Measurements from ENCODE around the gene CTNNBL1. TPM values are rescaled to one million over a fixed set of nuclear protein-coding genes. Genes with fewer than 3 reads are reported as not detected.

Gene CTNNBL1
- total and polyA plus RNA-seq, 8 donors, result 10.5 to 148 (median 42.0) TPM

DNA sequence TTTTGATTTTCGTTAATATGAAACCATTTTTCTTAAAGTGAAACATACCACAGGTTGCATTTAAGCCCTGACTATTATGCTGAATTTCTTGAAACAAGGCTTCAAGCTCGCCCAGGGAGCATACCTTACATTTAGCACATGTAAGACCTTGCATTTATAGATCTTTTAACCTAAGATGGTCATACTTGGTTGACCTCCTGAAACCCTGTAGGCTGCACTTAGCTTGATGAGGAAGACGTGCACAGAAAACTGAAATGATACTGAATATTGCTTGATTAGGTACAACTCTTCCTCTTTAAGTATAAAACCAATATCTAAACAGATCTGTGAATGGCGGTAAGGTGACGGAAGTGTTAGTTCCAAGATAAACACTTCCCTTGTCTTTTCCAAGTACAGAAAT, 82.2 kb downstream of the CTNNBL1 start:
- H3K27me3 ChIP-seq, result no peaks in the 10 kb centered on the region
- no peak overlapping the region for H3K4me3 ChIP-seq
- H3K9me3 ChIP-seq, result no peaks in the 10 kb centered on the region
- TF ChIP-seq EP300 (IDR thresholded peaks at IDR 0.05) (no peak), POLR2A (IDR thresholded peaks at IDR 0.05) (no peak), POLR2AphosphoS5 (IDR thresholded peaks at IDR 0.05) (no peak)
- TF ChIP-seq, protein P1, sequence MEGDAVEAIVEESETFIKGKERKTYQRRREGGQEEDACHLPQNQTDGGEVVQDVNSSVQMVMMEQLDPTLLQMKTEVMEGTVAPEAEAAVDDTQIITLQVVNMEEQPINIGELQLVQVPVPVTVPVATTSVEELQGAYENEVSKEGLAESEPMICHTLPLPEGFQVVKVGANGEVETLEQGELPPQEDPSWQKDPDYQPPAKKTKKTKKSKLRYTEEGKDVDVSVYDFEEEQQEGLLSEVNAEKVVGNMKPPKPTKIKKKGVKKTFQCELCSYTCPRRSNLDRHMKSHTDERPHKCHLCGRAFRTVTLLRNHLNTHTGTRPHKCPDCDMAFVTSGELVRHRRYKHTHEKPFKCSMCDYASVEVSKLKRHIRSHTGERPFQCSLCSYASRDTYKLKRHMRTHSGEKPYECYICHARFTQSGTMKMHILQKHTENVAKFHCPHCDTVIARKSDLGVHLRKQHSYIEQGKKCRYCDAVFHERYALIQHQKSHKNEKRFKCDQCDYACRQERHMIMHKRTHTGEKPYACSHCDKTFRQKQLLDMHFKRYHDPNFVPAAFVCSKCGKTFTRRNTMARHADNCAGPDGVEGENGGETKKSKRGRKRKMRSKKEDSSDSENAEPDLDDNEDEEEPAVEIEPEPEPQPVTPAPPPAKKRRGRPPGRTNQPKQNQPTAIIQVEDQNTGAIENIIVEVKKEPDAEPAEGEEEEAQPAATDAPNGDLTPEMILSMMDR (IDR thresholded peaks at IDR 0.05), result no peak
- intact Hi-C loops (cut with DNase I; ENCODE audit: low total_unique reads), result no loop called here
- H3K36me3 ChIP-seq, result peaks cover 4 to 88% (median 61%) of the 10 kb centered on the region in 4 donors
- peaks cover 0 to 4% (median 0%) of the 10 kb centered on the region in 4 donors for H3K4me1 ChIP-seq
- DNase-seq, result no peak
- 80 to 89% (median 85%) methylated on average over 5 of the region's 5 CpGs for WGBS, 5 donors
- H3K27ac ChIP-seq, result no peak overlapping the region

DNA sequence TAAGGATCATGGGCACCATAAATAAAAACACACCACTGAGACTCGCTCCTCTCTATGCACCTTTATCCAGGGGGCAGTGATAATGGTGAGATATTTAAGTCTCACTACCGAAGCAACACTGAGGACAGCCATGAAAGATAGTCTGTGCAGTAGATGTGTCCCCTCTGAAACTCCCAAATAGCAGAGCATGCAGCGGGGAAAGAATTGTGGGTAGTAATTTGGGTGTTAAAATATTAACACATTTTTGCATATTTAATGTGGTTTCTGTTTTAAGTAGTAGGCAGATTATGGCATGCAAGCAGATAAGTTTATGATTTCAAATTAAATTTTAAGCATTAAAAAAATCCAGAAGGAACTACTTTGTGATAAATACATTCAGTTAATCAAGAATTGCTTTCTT, 82.7 kb downstream of the CTNNBL1 start:
- Histone ChIP-seq H3K4me1 (peaks cover 0 to 4% (median 0%) of the 10 kb centered on the region in 4 donors), H3K27me3 (no peaks in the 10 kb centered on the region), H3K9me3 (no peaks in the 10 kb centered on the region), H3K27ac (no peak overlapping the region), H3K4me3 (no peak overlapping the region), H3K36me3 (peaks cover 4 to 88% (median 61%) of the 10 kb centered on the region in 4 donors)
- DNase-seq, result no peak
- intact Hi-C loops (cut with DNase I; ENCODE audit: low total_unique reads), result no loop called here
- 91 to 94% (median 92%) methylated on average over 3 of the region's 3 CpGs for WGBS, 5 donors
- TF ChIP-seq, protein P1 (IDR thresholded peaks at IDR 0.05), result no peak
- TF ChIP-seq EP300 (IDR thresholded peaks at IDR 0.05) (no peak), POLR2AphosphoS5 (IDR thresholded peaks at IDR 0.05) (no peak), POLR2A (IDR thresholded peaks at IDR 0.05) (no peak)

DNA sequence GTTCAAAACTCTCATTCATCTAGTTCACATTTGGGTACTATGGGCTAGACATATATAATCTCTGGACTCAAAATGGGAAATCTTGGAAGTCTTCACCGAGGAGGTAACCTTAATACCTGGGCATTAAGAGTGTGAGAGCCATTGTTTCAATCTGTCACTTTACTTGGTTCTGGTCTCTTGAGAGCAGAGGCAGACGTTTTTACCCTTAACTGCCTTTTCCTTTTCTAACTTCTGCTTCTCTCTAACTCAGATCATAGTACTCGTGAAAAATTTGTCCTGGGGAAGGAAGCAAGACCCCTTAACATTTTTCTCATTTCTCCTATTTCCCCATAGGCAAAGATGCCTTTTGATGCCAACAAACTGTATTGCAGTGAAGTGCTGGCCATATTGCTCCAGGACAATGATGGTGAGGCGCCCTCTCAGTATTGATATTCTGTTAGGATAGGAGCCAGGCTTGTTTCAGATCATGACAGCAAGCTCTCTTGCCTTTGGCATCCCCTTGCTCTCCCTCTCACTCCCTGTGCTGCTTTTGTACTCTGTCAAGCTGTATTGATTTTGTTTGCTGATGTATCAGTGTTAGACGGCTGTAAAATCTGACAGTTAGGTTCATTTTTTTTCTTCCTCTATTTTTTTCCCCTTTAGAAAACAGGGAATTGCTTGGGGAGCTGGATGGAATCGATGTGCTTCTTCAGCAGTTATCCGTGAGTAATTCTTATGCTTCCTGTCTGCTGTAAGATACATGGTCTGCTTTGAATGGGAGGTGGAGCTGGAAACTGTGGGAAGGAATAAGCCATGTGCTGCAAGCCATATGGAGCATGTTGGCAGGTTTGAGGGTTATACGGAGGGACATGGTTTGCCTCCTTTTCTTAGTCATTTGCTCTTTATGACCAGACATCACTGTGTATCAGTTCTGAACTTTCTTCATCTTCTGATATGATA, 83.5 kb downstream of the CTNNBL1 start:
- H3K4me3 ChIP-seq, result no peak overlapping the region
- no peak for DNase-seq
- 78 to 89% (median 86%) methylated on average over 8 of the region's 8 CpGs for WGBS, 5 donors
- H3K27ac ChIP-seq, result no peak overlapping the region
- peaks cover 0 to 4% (median 0%) of the 10 kb centered on the region in 4 donors for H3K4me1 ChIP-seq
- H3K36me3 ChIP-seq, result peaks cover 4 to 88% (median 61%) of the 10 kb centered on the region in 4 donors
- intact Hi-C loops (cut with DNase I; ENCODE audit: low total_unique reads), result no loop called here
- TF ChIP-seq POLR2A (IDR thresholded peaks at IDR 0.05), result no peak
- TF ChIP-seq, protein P1 (IDR thresholded peaks at IDR 0.05), result no peak
- TF ChIP-seq POLR2AphosphoS5 (IDR thresholded peaks at IDR 0.05), result no peak
- no peak for TF ChIP-seq EP300 (IDR thresholded peaks at IDR 0.05)
- no peaks in the 10 kb centered on the region for H3K27me3 ChIP-seq
- H3K9me3 ChIP-seq, result no peaks in the 10 kb centered on the region

DNA sequence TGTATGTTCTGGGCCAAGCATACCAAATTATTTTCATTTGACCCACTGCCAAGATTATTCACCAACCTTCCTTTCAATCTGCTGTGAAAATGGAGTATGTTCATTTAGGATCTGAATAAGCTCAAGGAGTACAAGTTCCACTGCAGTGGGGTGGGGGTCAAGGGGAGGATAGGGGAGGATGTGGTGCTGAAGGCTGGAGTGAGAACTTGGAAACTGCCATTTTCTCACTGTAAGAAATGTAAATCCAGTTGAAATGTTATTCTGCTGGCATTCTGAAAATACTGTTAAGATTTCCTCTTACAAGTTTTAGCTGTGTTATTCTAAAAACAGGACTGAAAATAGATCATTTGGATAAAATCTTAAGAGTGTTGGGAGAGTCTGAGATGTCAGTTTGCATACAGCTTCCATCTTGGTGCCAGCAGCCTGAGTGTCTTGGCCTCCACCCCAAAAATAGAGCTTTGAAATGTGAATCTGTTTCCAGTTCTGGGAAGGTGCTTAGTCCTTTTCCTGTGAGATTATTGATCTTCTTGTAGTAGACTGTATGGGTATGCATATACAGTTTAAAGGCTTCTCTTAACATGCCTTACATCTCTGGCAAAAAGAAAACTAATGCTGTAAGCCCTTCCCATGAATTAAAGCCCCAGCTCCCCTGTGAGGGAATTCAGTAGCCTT, 84.3 kb downstream of the CTNNBL1 start:
- no peaks in the 10 kb centered on the region for H3K27me3 ChIP-seq

More for the DNA sequence above, 84.3 kb downstream of the CTNNBL1 start:
- Histone ChIP-seq H3K4me1 (peaks cover 0 to 4% (median 0%) of the 10 kb centered on the region in 4 donors), H3K9me3 (no peaks in the 10 kb centered on the region), H3K4me3 (no peak overlapping the region), H3K27ac (no peak overlapping the region), H3K36me3 (peaks cover 4 to 81% (median 57%) of the 10 kb centered on the region in 4 donors)
- intact Hi-C loops (cut with DNase I; ENCODE audit: low total_unique reads), result no loop called here
- DNase-seq, result no peak
- TF ChIP-seq POLR2A (IDR thresholded peaks at IDR 0.05), result no peak
- TF ChIP-seq POLR2AphosphoS5 (IDR thresholded peaks at IDR 0.05), result no peak
- TF ChIP-seq, protein P1 (IDR thresholded peaks at IDR 0.05), result no peak
- no peak for TF ChIP-seq EP300 (IDR thresholded peaks at IDR 0.05)

All from stomach (tissue), 9 donors.